LoVo (cell line): Measurements from ENCODE around the gene HAGHL.
A peak's percentile ranks its signal among the peaks of the same experiment; 100 is the strongest.
"Not testable (repeated sequence)": the region's sequence is repeated elsewhere in the genome, so short reads cannot be mapped to it uniquely, and the experiment has no call there.

Source experiments
- DNase-seq: peaks from one replicate; pipeline ENCODE4 v3.0.0-alpha.2; 2016; ENCODE audit warnings: low spot score

Gene HAGHL

DNA sequence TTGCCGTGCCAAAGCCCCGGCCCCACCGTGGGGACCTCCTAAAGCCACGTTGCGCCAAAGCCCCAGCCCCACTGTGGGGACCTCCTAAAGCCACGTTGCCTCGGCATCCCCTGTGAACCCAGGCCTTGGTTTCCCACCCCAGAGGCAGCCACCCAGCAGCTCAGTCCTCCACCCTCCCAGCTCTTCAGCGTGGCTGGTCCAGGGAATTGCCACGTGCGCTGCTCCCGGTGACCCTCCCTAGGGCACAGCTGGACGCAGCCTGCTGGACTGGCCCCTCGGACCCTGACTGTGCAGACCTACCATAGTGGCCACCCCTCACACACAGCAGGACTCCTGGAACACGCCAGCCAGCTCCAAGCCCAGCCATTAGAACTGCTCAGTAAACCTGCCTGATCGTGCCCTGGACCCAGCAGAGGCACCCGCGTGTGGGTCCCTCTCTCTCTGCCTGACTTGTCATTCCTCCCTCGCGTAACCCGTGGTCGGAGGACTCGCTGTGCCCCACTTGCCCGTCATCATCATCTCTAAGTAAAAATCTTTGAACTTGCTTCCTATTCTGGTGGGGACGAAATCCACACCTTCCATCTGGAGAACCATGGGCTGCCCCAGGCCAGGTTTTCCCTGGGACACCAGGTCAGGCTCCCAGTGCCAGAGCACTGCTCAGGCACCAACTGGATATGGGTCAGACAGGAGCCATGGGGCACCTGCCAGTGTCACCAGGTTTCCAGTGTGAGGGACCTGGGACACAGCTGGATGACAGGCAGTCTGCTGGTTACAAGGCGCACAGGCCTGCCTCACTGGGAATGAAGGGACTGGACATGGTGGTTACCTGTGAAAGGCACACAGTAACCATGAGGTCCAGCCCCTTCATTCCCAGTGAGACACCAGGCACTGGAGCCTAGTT is 8.3 kb downstream of the HAGHL start:
- no peak for DNase-seq

DNA sequence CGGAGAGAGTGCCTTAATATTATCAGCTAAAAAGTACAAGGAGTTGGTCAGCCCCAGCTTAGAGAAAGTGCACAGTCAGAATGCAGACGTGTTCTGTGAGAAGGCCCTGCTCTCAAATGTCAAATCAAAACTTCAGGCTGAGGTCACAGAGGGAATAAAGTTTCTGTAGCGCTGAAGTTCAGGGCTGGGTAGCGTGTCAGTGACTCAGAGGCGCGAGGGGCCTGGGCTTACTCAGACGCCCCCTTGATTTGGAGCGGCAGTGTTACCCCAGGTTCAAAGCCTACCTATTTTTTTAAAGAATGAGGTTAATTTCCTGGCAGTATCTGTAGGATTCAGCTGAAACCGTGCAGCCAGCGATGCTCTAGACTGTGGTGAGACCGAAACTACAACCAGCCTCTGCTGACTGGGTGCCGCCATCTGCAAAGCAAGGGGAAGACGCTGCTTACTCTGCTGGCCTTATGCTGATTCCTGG is 9.1 kb downstream of the HAGHL start:
- DNase-seq = no peak

DNA sequence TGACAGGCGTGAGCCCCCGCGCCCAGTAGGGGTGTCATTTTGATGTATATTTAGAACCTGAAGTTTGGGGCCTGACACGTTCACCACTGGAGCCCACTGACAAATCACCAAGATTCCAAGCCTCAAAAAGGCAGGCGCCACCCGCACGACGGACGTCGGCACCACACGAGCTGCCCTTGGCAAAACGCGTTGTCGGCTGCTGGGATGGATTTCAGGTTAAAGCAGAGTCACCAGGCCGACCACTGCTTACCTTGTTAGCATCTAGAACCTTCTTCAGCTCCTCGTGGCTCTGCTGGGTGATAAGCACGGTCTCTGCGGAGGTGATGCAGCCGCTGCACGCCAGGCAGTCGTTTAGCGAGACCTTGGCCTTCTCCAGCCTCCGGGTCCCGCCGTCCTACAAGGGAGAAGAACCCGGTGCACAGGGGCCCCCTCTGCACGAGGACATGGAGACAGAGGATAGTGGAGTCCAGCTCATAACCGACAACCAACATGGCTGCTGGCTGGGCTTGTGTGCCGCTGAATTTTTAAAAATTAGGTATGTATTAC is 10.1 kb downstream of the HAGHL start:
- DNase-seq = no peak

DNA sequence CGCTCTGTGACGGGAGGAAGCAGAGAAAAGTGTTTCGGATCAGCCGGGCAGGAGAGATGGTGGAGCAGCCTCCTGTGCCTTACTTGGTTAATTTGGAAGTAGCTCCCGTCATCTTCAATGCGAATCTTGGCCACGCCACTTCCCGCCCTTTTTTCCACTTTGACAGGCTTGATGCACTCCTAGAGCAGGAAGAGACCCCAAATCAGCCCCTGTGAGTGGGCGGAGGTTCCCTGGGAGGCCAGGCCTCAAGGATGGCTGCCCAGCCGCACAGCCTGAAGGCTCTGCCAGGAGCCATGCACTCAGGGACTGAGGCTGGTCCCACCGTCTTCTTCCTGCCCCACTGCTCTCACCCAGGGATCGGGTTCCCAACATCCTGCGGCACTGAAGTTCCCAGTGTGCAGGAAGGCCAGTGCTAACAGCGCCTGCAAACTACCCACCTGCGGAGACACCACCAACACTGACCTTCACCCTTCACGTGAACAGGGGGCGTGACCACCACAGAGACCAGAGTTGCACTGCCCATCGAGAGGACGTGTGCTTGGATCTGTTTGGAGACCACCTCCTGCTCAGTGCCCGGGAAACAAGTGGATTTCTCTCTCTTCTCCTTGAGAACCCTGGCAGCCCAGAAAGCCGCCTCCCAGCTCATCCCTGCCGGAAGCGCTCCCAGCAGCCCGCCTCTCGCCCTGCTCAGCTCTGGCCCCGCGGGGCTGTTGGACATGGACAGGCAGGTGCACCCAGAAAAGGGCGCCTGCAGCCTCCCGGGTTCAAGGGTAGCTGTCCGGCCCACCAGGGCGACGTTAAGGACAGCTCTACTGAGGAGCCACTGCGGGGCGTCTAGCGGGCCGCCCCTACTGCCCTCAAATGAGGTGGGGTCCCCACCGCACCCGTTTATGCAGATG is 12.9 kb downstream of the HAGHL start:
- DNase-seq = no peak

DNA sequence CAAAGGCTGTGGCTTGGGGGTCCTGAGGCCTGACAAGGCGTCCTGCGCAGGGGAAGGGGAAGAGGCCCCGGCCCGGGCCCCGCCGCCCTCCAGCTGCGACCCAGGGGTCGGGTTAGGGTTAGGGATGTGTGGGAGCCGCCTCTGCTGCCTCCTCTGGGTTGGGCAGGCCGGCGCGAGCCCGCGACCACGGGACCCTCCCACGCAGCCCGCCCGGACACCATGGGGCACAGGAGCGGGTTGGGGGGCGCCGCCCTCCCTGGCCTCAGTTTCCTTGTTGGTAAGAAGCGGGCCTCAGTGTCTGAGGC is 13.5 kb downstream of the HAGHL start:
- DNase-seq = no peak

DNA sequence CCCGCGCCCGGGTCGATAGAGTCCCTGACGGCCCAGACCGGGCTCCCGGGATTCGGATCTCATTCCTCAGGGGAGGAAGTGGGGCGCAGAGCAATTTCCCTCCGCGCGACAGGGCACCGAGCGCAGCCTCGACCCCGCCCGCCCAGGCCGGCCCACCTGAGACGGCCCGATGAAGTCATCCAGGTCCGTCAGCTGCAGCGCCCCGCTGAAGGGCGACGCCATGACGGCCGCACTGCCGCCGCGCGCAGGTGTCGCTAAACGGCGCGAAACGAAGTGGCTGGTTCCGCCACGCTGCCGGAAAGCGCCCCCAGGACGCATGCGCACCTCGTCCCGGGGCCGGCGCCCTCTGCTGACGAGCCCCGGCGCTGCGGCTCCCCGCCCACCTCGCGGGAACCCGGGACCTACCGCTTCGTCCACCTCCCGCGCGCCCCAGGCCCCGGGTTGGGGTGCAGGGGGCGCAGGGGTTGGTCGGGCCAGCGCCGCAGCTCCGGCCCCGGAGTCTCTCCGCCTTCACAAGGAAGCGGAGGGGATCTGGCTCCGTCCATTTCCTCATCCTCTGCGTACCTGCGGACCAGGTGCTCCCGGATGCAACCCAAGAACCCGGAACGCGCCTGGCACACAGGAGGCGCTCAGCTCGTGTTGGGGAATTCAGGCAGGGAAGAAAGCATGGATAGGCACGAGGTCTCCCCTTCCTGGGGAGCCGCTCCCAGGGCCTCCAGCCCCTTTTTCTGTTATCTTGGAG is 14.0 kb downstream of the HAGHL start, which contains the start of gene CIAO3:
TSS of gene CIAO3 (minus strand) at position 234 of the 742 bp plus-strand sequence. CDS start at position 222, 12 bp downstream.
- DNase-seq = peak; percentile 92

DNA sequence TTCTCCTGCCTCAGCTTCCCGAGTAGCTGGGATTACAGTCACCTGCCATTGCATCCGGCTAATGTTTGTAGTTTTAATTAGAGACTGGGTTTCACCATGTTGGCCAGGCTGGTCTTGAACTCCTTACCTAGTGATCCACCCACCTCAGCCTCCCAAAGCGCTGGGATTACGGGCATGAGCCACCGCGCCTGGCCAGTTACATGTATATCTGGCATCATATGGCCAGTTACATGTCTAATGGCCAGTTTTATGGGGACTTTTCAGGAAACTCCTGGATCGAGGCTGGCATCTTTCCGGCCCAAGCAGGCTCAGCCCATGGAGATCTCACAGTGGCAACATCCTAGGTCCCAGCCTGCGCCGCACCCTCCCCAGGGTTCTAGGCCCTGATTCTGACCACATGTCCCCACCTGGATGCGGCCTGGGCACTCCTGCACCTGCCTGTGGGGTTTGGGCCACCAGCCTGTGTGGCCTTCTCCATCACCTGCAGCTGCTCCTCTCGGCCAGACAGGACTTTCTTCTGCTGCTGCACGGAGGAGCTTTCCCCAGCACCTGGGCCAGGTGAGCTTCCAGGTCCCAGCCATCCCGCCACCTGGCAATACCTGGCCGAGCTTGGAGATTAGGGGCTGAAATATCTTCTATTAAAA is 15.2 kb downstream of the HAGHL start:
- DNase-seq = no peak

DNA sequence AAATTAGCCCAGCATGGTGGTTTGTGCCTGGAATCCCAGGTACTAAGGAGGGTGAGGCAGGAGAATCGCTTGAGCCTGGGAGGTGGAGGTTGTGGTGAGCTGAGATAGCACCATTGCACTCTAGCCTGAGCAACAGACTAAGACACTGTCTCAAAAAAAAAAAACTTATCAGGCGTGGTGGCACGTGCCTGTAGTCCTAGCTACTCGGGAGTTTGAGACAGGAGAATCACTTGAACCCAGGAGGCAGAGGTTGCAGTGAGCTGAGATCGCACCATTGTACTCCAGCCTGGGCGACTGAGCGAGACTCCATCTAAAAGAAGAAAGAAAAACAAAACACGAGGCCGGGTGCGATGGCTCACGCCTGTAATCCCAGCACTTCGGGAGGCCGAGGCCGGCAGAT is 16.0 kb downstream of the HAGHL start:
- not testable (repeated sequence) for DNase-seq

DNA sequence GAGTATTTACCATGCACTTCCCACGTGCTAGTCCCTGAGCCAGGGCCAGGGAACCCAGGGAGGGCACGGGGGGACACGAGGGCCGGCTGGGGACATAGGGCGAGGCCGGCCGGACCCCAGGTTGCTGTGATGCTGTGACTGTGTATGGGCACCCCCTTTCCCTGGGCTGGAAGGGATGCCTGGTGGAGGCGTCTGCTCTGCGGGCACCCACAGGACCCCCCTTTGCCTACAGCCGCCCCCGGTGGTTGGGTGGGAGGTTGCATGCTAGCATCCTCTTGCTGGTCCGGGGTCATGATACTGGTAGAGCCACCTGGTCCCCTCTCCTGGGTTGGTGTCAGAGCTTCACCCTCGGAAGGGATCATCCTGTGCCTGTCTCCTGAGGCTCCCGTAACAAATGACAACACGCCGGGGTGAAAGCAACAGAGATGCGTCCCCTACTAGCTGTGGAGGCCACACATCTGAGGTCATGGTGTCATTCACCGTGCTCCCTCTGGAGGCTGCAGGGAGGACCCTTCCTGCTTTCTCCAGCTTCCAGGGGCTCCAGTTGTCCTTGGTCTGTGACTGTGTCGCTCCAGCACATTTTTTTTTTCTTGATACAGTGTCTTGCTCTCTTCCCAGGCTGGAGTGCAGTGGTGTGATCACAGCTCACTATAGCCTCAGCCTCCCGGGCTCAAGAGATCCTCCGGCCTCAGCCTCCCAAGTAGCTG is 17.0 kb downstream of the HAGHL start:
- no peak for DNase-seq

DNA sequence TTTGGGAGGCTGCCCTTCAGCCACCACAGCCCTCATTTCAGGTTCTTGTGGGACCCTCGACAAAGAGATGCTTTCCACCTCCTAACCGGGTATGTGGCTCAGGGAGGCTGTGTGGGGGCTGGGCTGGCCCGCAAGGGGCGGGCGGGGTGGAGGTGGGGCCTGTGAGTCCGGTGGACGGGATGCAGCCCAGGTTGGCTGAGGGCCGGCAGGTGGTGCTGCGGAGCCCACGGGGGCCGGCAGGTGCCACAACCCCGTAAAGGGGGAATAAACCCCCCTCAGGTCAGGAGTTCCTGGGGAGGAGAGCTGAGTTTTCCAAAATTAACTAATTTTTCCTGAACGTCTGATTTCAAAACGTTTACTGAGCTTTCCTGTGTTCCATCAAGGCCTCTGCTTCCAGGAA is 18.8 kb downstream of the HAGHL start:
- DNase-seq = no peak

DNA sequence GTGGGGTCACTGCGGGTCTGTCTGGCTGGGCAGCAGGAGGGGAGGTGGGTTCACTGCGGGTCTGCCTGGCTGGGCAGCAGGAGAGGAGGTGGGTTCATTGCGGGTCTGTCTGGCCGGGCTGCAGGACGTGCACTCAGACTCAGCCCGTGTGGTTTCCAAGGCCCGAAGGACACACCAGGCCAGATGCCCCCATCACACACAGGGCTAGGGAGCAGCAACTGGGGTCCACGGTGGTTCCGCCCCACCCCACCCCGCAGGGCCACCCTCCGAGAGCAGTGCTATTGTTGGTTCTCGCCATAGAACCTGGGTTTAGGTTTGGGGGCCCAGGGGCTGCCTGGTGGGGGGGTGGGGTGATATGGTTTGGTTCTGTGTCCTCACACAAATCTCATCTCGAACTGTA is 19.7 kb downstream of the HAGHL start:
- DNase-seq = no peak

DNA sequence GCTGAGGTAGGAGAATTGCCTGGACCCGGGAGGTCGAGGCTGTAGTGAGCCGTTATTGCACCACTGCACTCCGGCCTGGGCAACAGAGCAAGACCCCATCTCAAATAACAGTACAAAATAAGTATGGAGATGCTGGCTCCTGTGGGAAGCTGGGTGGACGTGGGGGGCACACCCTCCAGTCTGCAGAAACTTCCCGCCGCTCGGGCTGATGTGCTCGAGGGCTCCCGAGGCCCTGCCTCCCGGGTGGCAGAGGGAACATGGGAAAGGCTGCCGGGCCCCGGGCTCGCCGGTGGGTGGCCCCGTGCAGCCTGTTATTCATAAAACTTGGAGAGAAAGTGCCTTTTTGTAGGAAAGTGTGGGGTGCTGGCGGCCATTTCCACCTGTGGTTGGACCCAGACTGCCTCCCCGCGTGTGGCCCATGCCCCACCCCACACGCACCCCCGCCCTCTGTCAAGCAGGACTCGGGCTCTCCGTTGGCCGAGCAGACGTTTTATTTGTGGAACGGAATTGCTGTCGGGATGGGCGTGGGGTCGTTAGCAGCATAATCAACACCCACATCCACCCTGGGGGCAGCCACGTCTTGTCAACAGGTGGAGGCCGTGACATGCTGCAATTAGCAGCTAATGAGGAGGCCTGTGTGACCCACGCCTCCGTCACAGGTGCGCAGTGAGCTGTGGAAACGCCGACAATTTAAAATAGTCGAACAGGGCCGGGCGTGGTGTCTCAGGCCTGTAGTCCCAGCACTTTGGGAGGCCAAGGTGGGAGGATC is 21.3 kb downstream of the HAGHL start:
- DNase-seq = no peak

DNA sequence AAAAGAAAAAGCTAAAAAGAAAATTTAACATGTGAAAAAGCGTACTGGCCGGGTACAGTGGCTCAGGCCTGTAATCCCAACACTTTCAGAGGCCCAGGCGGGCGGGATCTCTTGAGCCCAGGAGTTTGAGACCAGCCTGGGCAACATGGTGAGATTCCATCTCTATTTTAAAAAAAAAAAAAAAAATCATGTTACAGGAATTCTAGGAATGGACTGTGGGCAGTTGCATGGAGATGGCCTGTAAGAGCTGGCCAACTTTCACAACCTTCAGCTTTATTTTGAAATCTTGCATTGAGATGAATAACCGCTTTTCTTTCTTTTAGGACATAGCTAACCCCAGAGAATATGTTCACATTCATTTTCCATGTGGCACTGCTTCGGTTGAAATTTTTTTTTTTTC is 22.1 kb downstream of the HAGHL start:
- DNase-seq = no peak

DNA sequence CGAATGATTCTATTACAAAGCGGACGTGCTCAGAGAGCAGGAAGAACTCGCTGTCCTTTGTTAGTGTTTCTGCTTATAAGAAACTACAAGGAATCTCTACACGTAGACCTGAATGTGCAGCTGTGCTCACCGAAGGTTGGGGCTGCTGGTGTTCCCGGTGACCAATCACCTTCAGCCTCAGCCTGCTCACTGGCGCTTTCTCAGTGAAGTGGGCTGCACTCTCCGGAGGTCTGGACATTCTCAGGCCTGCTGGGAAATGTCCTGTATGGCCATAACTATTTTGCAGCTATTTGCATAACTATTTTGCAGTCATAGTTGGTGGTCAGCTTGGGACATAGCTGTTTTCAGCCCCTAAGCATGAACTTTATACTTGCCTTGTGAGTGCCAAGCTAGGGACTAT is 23.6 kb downstream of the HAGHL start:
- no peak for DNase-seq

DNA sequence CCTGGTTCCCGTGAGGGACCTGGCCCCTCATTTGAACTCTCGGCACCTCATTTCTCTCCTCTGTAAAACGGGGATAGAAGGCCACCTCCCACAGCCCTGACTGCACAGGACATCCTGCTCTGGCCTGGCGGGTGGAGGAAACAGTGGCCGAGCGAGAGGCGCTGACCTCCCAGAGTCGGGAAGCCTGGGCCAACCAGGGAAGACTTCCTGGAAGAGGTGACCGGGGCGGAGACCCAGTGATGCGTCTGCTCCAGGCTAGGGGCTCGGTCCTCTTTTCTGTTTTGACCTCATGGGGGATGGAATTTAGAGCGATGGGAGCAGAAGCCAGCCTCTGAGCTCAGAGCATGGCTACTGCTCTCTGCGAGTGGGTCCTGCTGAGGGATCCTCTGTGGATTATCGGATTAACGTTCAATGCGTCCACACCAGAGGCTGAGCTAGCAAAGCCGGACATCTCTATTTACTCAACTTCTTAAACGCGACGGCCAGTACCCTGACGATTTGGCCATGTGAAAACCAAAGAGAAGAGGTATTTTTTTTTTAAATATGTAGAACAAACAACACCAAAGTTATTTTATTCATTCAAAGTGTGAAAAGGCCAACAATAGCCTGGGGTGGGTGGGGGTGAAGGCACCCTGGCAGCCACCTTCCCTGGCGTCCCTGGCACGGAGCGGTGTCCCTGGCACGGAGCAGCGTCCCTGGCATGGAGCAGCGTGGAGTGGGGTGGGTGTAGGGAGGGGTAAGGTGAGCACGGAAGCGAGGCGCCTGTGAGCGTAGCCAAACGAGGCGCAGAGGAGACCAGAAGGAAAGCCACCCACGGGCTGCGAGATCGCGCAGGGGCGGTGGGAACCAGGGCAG is 24.5 kb downstream of the HAGHL start:
- no peak for DNase-seq

DNA sequence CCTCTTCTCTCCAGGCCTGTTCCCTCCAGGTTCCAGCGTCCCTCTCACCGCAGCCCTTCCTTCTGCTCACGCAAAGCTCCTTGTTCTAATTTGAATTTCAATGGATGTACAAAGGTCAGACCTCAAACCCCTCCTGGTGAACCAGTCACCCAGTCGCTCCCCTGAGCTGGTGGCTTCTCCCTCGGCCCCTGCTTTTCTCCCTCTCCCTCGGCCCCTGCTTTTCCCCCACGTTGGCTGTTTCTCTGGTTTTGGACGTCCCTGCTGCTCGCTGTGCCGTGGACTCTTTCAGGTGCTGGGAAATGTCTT is 25.1 kb downstream of the HAGHL start:
- DNase-seq = no peak

DNA sequence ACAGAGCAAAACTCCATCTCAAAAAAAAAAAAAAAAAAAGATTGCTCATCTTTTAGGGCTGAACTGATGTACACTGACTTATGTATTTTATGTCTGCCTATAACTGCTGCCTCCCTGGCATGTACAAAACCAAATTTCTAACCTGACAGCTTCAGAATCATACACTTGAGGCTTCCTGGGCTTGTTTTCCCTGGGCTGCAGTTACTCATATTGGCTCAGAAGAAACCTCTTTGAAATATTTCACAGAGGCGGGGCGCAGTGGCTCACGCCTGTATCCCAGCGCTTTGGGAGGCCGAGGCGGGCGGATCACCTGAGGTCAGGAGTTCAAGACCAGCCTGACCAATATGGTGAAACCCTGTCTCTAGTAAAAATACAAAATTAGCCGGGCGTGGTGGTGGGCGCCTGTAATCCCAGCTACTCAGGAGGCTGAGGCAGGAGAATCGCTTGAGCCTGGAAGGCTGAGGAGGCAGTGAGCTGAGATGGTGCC is 27.3 kb downstream of the HAGHL start:
- not testable (repeated sequence) for DNase-seq

DNA sequence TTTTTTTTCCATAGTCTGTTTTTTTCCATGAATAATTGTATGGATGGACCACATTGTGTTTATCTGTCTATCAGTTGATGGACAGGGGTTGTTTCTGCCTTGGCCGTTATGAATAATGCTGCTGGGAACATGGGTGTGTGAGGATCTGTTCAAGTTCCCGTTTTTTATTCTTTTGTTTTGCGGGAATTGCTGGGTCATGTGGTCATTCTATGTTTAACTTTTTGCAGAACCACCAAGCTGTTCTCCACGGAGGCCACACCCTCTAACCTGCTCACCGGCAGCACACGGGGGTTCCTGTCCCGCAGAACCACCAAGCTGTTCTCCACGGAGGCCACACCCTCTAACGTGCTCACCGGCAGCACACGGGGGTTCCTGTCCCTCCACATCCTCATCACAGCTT is 27.8 kb downstream of the HAGHL start:
- DNase-seq = no peak

DNA sequence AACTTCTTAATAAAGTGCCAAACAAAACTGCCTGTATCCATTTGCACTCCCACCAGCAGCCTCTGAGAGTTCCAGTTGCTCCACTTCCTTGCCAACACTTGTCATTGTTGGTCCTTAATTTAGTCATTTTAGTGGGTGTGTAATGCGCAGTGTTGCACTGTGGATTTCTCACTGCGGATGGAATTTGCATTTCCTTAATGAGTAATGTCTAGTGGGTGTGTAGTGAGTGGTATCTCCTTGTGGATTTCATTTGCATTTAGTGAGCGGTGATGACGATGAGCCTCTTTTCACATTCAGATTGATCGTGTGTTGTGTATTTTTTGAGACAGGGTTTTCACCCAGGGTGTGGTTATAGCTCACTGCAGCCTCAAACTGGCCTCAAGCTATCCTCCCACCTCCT is 29.5 kb downstream of the HAGHL start:
- DNase-seq = no peak
